ENCODE measurements around the gene IGSF9.

The IGSF9 gene

GRCh38 chr1:159974350-159974965 lies 29.0 kb upstream of the IGSF9 start:
- no peak for DNase-seq (ENCODE audit: low read depth in 2 of 2)

GRCh38 chr1:159973350-159973940 lies 28.0 kb upstream of the IGSF9 start:
- DNase-seq (ENCODE audit: low read depth in 2 of 2): no peak

- DNase-seq (ENCODE audit: low read depth in 2 of 2): no peak
Measured at GRCh38 chr1:159972443-159973205, 27.2 kb upstream of the IGSF9 start.

GRCh38 chr1:159970932-159971342 lies 25.5 kb upstream of the IGSF9 start:
- DNase-seq (ENCODE audit: low read depth in 2 of 2): no peak

- no peak for DNase-seq (ENCODE audit: low read depth in 2 of 2)
Measured at GRCh38 chr1:159968901-159969300, 23.5 kb upstream of the IGSF9 start.

- no peak for DNase-seq (ENCODE audit: low read depth in 2 of 2)
Measured at GRCh38 chr1:159965263-159965662, 19.9 kb upstream of the IGSF9 start.

- DNase-seq (ENCODE audit: low read depth in 2 of 2): no peak
Measured at GRCh38 chr1:159964144-159964543, 18.7 kb upstream of the IGSF9 start.

- DNase-seq (ENCODE audit: low read depth in 2 of 2): no peak
Measured at GRCh38 chr1:159962176-159962575, 16.8 kb upstream of the IGSF9 start.

GRCh38 chr1:159961636-159962035 lies 16.2 kb upstream of the IGSF9 start:
- DNase-seq (ENCODE audit: low read depth in 2 of 2): no peak

GRCh38 chr1:159960721-159961381 lies 15.4 kb upstream of the IGSF9 start:
- DNase-seq (ENCODE audit: low read depth in 2 of 2): no peak

GRCh38 chr1:159959451-159959850 lies 14.0 kb upstream of the IGSF9 start:
- DNase-seq (ENCODE audit: low read depth in 2 of 2): no peak

GRCh38 chr1:159958719-159959380 lies 13.4 kb upstream of the IGSF9 start:
- DNase-seq (ENCODE audit: low read depth in 2 of 2): no peak

- DNase-seq (ENCODE audit: low read depth in 2 of 2): no peak
Measured at GRCh38 chr1:159957824-159958268, 12.4 kb upstream of the IGSF9 start.

- no peak for DNase-seq (ENCODE audit: low read depth in 2 of 2)
Measured at GRCh38 chr1:159955456-159955855, 10.0 kb upstream of the IGSF9 start.

GRCh38 chr1:159953536-159954515 lies 8.4 kb upstream of the IGSF9 start, which contains the start of gene SLAMF9:
Gene SLAMF9, minus strand, starts transcription at chr1:159954237. Its CDS starts 100 bp downstream, at chr1:159954137.
- DNase-seq (ENCODE audit: low read depth in 2 of 2): no peak

GRCh38 chr1:159952932-159953331 lies 7.5 kb upstream of the IGSF9 start:
- no peak for DNase-seq (ENCODE audit: low read depth in 2 of 2)

- no peak for DNase-seq (ENCODE audit: low read depth in 2 of 2)
Measured at GRCh38 chr1:159951551-159951950, 6.1 kb upstream of the IGSF9 start.

GRCh38 chr1:159951016-159951415 lies 5.6 kb upstream of the IGSF9 start:
- DNase-seq (ENCODE audit: low read depth in 2 of 2): no peak

- no peak for DNase-seq (ENCODE audit: low read depth in 2 of 2)
Measured at GRCh38 chr1:159949981-159950381, 4.6 kb upstream of the IGSF9 start.

GRCh38 chr1:159949123-159949522 lies 3.7 kb upstream of the IGSF9 start:
- no peak for DNase-seq (ENCODE audit: low read depth in 2 of 2)

- no peak for DNase-seq (ENCODE audit: low read depth in 2 of 2)
Measured at GRCh38 chr1:159947942-159948341, 2.5 kb upstream of the IGSF9 start.

Measured in activated CD8-positive, alpha-beta memory T cell treated with anti-CD3 and anti-CD28 coated beads for 4 hours (primary cell).